Activated CD4-positive, alpha-beta T cell treated with anti-CD3 and anti-CD28 coated beads, Interleukin-2, amount 50 U/mL, for 16 hours (primary cell): ENCODE results near the gene NAP1L1.
"Not testable (repeated sequence)": the region's sequence is repeated elsewhere in the genome, so short reads cannot be mapped to it uniquely, and the experiment has no call there.

Experiments
- DNase-seq: peaks from one replicate; pipeline ENCODE4 v3.0.0-alpha.2; 2020

NAP1L1 gene

DNA sequence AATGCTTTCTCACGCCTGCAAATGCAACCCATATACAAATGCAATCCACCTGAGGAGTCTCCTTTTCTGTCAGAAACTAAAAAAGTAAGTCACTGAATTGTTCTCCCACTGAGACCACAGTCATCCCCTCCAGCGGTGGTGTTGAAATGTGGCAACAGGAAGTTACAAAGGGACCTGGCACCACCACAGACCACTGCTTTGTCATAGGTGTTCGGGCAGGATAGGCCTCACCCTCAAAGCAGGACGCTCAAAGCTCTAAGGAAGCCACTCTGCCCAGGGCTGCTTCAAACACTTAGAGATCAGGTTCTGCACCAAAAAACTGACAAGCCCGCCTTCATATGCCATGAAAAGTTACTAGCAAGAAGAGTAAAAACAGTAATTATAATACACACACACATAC is 64.2 kb downstream of the NAP1L1 start:
- peak; percentile 96 for DNase-seq

GRCh38 chr12:76018672-76019071 is 65.8 kb downstream of the NAP1L1 start:
- DNase-seq: no peak

DNA sequence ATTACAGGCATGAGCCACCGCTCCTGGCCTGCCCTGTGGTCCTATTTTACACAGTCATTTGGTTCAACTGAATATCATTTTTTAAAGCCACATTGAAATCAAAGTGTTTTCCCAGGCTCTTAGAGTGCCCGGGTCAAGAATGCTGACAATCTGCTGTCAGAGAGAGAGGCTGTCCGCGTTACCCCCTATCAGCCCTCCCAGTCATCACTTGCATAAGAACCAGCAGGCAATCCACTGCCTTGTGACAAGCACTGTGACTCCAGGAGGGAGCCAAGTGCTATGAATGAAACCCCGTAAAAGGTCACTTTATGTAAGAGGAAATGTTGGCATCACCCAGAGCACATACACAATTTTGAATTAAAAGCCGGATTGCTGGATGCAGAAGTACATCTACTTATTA is 66.4 kb downstream of the NAP1L1 start:
- DNase-seq: no peak

- DNase-seq: no peak
These were observed 70.5 kb downstream of the NAP1L1 start for GRCh38 chr12:76014007-76014406.

- DNase-seq: no peak
These were observed 70.9 kb downstream of the NAP1L1 start for GRCh38 chr12:76013603-76014002.

GRCh38 chr12:76012644-76013043 is 71.8 kb downstream of the NAP1L1 start:
- no peak for DNase-seq

DNA sequence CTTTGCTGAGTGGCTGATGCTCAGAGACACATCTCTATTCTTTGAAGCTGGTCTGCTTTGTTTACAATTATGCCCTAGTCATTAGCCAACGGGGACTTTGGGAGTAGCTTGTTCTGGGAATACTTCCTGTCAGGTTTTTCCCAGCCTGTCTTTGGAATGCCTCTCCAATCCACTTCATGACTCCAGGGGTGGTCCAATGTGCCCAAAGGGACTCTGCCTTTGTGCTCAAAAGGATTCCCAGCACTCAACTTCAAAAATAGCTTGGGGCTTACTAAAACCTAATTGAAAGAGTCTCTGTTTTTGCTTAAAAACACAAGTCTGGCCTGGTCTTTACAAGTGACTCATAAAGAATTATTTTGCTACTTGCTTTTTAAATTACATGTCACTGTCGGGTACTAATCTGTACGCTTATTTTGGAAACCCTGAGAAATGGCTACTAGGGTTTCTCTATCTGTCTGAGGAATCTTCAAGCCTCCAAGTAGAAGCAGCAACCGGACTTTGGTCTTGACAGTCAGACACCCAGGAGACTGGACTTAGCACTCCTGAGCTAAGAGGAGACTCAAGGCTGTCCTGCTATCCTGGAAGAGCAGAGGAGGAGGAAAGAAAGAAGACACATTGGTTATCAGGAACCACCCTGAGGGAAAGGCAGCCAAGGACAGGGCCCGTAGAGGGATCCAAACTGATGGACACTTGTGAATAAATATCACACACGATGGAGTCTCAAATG is 73.6 kb downstream of the NAP1L1 start:
- no peak for DNase-seq

DNA sequence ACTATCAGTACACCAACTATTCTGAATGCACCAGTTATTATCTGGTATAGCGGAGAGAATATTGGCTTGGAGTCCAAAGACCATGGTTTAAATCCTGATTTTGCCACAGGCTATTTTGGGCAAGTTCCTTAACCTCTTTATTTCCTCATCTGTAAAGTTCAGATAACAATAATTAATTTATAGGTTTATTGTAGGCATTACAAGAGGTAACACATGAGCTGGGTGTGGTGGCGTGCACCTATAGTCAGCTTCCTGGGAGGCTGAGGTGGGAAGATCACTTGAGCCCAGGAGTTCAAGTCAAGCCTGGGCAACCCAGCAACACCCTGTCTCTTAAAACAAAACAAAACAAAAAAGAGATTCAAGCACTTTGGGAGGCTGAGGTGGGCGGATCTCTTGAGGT is 76.1 kb downstream of the NAP1L1 start:
- DNase-seq: no peak

- no peak for DNase-seq
These were observed 76.8 kb downstream of the NAP1L1 start for GRCh38 chr12:76007640-76008039.

DNA sequence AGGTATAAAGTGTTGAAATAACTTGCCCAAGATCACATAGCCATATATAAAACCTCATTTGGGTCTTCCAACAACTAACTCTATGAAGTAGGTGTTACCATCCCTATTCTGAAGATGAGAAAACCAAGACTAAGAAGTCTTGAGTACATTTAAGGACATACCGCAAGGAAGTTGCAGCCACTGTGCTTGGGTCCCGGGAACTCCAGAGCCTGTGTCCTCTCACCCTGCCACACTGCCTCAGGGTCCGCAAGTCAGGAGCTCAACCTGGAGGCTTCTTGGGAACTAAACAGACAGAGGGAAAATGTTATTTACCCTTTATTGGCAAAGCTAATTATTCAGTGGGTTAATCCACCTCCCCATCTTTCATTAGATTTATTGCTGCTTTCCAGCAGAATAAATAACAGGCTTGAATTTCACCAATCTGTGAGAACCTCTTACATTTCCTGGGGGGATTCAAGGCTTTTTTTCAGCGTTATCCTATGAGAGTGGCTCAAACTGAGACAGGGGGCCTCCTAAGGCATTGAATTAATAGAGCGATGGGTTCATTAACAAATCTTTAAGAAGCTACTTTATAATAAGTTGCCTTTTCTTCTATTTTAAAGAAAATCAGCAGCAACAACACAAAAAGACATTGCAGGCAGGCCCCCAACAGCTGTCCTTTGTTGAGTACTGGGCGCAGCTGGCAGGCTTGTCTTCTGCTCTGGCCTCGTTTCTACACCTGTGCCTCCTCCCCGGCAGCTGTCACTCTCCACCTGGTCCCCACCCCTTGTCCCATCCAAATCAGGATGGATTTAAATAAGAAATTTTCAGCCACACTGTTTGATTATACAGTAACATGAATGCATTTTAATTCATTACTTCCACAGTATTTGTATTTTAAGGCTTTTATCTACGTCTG is 78.2 kb downstream of the NAP1L1 start:
- no peak for DNase-seq

- DNase-seq: no peak
These were observed 81.2 kb downstream of the NAP1L1 start for GRCh38 chr12:76003355-76003638.

DNA sequence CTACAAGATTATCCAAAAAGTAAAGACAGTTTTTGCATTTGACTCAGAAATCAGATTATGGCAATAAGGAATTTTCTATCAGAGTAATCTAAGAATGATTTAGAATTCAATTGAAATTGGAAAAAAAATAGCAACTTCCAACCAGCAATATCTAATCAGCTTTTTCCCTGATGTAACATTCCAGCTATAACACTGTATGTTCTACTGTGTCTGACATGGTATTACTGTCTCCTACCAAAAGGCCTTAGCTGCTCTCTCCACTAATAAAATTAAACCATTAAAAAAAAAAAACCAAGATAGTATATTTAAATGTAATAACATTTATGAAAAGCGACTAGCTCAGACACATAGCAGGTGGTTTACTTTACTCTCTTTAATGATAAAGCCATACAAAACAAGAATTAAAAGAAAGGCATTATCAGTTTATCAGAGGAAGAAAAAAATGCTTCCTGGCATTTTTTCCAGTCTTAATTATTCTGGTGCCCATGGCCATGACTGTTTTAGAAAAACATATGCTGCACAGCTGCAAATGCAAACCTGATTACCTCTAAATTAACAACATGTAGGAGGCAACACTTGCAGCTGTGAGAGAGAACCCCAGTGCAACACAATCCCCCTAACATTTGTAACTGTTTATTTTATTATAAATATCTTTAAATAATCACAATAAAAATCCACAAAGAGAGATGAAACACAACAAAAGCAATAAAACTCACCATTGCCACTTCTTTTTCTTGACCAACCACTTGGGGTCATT is 81.7 kb downstream of the NAP1L1 start:
- no peak for DNase-seq

DNA sequence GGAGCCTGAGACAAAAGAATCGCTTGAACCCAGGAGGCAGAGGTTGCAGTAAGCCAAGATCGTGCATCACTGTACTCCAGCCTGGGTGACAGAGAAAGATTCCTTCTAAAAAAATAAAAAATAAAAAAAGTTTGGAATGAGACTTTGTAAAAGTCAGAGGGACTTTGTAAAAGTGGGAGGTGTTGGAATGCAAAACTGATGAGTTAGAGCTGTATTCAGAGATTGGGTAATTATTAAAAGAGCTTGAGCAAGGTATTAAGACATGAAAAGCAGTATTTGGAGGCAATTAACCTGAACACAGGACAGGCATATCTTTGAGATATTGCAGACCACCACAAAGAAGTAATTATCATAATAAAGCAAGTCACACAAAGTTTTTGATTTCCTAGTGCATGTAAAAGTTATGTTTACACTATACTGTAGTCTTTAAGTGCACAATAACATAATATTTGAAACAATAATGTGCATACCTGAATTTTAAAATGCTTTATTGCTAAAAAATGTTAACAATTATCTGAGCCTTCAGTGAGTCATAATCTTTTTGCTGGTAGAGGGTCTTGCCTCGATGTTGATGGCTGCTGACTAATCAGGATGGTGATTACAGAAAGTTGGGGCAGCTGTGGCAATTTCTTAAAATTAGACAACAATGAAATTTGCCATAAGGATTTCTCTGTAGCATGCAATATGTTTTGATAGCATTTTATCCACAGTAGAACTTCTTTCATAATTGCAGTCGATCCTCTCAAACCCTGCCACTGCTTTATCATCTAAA is 86.0 kb downstream of the NAP1L1 start:
- no peak for DNase-seq

- DNase-seq: no peak
These were observed 86.8 kb downstream of the NAP1L1 start for GRCh38 chr12:75997658-75998057.

GRCh38 chr12:75996861-75997447 is 87.5 kb downstream of the NAP1L1 start:
- no peak for DNase-seq

DNA sequence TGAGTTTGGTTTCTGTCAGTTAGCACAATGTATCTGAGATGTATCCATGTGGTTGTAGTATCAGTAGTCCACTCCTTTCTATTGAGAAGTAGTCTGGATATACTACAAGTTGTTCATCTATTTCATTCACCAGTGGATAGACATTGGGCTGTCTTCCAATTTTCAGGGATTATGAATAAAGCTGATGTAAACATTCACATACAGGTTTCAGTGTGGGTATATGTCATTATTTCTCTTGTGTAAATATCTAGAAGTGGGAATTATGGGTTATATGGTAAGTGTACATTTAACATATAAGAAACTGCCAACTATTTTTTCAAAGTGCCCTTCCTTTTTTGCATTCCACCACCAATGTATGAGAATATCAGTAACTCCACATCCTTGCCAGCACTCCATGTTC is 88.8 kb downstream of the NAP1L1 start:
- no peak for DNase-seq

DNA sequence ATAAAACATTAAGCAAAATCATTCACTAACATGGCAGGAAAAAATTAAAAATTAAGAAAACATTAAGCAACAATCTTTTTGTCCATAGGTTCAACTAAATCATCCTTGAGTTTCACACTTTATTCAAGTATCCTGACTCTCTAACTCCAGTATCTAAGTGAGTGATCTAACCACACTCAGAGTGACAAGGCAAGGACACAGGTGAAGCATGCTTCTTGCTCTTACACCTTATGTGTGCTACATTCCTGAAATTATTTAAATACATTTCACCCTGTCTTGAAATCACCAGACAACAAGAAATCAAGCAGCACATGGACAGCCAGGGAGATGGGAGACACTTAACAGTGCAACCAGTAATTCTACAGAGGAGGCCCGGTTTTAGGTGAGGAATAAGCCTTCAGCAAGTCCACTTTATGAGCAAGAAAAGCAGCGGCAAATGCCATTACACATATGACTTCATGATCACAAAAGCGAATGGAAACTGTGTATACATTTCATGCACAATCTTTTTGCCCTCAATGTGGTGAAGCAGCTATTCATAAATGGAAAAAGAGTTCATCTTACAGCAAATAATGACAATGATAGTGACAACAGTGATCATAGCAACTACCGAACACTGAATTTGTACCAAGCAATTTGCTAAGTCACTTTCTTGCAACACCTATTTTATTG is 90.3 kb downstream of the NAP1L1 start:
- peak; percentile 58 for DNase-seq

- no peak for DNase-seq
These were observed 92.7 kb downstream of the NAP1L1 start for GRCh38 chr12:75991753-75992152.

DNA sequence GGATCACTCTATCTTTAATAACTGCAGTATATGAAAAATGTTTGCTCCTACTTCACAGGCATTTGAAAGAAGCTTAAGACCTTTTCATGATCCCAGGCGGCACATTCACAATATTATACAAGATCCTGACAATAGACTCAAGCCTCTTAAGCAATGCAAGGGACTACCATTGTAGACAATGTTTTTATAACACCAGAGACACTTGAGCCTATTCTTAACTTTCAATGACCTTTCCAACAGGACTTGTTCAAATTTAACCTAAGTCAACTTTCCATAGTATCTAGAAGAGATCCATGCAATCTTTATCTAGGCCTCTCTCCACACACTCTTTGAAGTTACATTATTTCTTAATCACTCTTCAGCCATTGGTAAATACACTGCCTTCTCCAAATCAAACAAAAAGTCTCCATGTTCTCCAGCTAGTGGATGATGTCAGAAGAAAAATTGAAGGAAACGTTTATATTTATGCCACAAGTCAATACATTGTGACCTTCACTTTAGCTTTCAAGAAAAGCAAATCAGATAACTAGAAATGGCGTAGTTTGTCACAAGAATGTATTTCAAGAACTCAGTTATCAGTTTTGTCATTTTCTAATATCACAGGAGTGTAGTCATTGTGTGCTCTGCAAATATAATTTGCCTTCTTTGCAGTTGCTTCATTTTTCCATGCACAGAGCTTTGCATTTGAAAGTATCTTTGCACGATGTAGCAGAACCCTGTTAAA is 94.1 kb downstream of the NAP1L1 start:
- DNase-seq: no peak

- DNase-seq: not testable (repeated sequence)
These were observed 96.8 kb downstream of the NAP1L1 start for GRCh38 chr12:75987709-75988108.
